ENCODE measurements around the gene GBA3. TPM values are rescaled to one million over a fixed set of nuclear protein-coding genes. Genes with fewer than 3 reads are reported as not detected.

Gene GBA3
- total and polyA plus RNA-seq, 2 experiments from 2014 or later = not detected

DNA sequence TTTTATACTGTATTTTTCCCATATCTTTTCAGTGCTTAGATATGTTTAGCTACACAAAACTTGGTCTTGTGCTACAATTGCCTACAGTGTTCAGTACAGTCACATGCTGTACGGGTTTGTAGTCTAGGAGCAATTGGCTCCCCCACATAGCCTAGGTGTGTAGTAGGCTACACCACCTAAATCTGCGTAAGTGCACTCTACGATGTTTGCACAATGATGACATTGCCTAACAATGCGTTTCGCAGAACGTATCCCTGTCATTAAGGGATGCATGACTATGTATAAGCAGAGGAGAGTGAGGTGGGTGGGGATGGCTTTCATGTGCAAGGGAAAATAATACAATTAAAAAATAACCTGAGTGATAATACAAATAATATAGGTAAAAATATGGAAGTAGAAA, 131.4 kb downstream of the GBA3 start:
- TF ChIP-seq, protein P1, sequence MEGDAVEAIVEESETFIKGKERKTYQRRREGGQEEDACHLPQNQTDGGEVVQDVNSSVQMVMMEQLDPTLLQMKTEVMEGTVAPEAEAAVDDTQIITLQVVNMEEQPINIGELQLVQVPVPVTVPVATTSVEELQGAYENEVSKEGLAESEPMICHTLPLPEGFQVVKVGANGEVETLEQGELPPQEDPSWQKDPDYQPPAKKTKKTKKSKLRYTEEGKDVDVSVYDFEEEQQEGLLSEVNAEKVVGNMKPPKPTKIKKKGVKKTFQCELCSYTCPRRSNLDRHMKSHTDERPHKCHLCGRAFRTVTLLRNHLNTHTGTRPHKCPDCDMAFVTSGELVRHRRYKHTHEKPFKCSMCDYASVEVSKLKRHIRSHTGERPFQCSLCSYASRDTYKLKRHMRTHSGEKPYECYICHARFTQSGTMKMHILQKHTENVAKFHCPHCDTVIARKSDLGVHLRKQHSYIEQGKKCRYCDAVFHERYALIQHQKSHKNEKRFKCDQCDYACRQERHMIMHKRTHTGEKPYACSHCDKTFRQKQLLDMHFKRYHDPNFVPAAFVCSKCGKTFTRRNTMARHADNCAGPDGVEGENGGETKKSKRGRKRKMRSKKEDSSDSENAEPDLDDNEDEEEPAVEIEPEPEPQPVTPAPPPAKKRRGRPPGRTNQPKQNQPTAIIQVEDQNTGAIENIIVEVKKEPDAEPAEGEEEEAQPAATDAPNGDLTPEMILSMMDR (IDR thresholded peaks at IDR 0.05; ENCODE audit: low read depth, low read length) = no peak
- H3K9me3 ChIP-seq (ENCODE audit: low read depth) = no peaks in the 10 kb centered on the region
- no peak for DNase-seq (ENCODE audit: low read depth in 1 of 2, low spot score in 1 of 2)
- no peaks in the 10 kb centered on the region for H3K27me3 ChIP-seq
- no peaks in the 10 kb centered on the region for H3K36me3 ChIP-seq
- H3K4me1 ChIP-seq (ENCODE audit: low read depth) = no peaks in the 10 kb centered on the region
- H3K4me3 ChIP-seq = no peak overlapping the region
- H3K27ac ChIP-seq = no peak overlapping the region

DNA sequence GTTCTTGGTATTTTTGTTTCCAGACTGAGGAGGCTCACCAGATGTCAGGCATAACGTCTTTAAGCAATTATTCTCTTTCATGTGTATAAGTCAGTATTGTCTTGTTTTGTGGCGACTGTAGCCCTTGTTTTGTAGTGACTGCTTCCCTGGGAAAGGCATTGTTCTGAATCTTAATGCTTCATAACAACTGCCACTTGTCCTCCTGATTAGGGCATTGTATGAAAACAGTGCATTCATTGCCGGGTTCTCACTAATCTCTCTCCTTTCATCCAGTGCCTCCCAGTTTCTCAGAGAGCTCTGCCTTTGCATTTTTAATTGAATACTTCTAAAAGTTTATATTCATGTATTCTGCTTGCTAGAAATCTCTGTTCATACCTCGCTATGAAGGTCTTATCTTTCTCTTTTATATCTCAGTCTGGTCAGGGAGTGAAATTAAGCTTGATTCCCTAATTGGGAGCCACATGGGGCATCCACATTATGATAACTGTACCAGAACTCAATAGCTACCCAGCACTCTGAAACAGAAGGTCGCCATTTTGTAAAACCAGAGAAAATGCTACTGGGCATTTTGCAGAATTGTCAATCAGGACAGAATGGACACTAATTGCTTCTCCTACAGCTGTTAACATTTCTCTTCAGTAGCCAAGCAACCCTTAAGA, 149.8 kb downstream of the GBA3 start:
- DNase-seq (ENCODE audit: low read depth in 1 of 2, low spot score in 1 of 2) = no peak
- H3K4me3 ChIP-seq = no peak overlapping the region
- TF ChIP-seq, protein P1 (IDR thresholded peaks at IDR 0.05; ENCODE audit: low read depth, low read length) = no peak
- H3K27me3 ChIP-seq = no peaks in the 10 kb centered on the region
- H3K27ac ChIP-seq = no peak overlapping the region
- H3K9me3 ChIP-seq (ENCODE audit: low read depth) = no peaks in the 10 kb centered on the region
- H3K36me3 ChIP-seq = no peaks in the 10 kb centered on the region
- no peaks in the 10 kb centered on the region for H3K4me1 ChIP-seq (ENCODE audit: low read depth)

DNA sequence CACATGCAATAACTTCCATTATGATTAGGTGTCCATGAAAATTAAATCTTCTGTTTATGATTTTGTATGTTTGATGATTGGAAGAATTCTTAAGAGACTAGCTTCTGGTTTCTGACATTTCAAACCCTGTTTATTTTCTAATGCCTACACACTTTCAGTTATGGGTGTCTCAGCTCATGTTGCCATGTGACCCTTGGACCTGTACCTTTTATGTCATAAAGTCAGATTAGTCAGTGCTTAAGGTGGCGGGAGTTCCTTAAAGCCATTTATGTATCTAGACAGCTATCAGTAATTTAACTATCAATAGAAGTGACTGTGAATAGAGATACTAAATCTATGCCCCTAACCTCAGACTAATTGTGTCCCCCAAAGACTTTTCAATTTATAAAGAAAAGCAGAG, 155.6 kb downstream of the GBA3 start:
- H3K27me3 ChIP-seq = no peaks in the 10 kb centered on the region
- no peaks in the 10 kb centered on the region for H3K36me3 ChIP-seq
- TF ChIP-seq, protein P1 (IDR thresholded peaks at IDR 0.05; ENCODE audit: low read depth, low read length) = no peak
- H3K4me3 ChIP-seq = no peak overlapping the region
- H3K4me1 ChIP-seq (ENCODE audit: low read depth) = no peaks in the 10 kb centered on the region
- no peaks in the 10 kb centered on the region for H3K9me3 ChIP-seq (ENCODE audit: low read depth)
- H3K27ac ChIP-seq = no peak overlapping the region
- no peak for DNase-seq (ENCODE audit: low read depth in 1 of 2, low spot score in 1 of 2)

DNA sequence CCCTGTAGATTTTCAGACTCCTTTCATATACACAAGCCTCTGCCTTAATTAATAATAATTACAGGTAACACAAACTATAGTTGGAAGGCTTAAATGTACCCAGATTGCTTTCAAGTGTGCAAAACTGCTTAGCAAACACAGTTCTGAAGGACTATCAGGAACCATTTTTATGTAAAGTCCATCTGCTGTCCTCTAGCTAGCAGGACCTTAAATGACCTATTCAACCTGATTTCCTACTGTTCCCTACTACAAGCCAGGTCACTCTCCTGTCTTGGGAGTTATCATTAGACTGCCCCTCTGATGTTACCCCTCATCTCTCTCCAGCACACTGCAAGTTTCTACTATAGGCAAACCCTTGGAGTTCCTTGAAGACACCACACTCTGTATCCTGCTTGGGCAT, 157.3 kb downstream of the GBA3 start:
- TF ChIP-seq, protein P1 (IDR thresholded peaks at IDR 0.05; ENCODE audit: low read depth, low read length) = no peak
- Histone ChIP-seq H3K27ac (no peak overlapping the region), H3K27me3 (no peaks in the 10 kb centered on the region), H3K4me1 (ENCODE audit: low read depth) (no peaks in the 10 kb centered on the region), H3K9me3 (ENCODE audit: low read depth) (no peaks in the 10 kb centered on the region), H3K4me3 (no peak overlapping the region), H3K36me3 (no peaks in the 10 kb centered on the region)
- DNase-seq (ENCODE audit: low read depth in 1 of 2, low spot score in 1 of 2) = no peak

DNA sequence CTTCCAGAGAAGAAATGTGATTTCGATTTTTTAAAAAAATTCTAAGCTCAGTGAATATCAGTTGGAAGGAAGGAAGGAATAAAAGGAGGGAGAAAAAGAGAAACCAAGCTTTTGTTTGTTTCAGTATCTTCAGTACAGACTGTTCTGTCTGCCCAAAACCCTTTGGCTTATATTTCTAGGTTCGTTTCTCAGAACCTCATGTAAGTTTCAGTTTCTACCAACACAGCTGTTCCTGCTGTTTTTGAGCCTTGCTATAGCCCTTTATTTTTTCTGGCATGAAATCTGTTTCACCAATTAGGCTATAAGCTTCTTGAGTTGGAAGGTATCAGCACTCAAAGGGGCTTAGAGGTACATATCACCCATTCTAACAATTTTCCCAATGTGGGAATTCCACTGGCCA, 157.9 kb downstream of the GBA3 start:
- H3K4me3 ChIP-seq = no peak overlapping the region
- DNase-seq (ENCODE audit: low read depth in 1 of 2, low spot score in 1 of 2) = no peak
- H3K36me3 ChIP-seq = no peaks in the 10 kb centered on the region
- no peaks in the 10 kb centered on the region for H3K4me1 ChIP-seq (ENCODE audit: low read depth)
- H3K27me3 ChIP-seq = no peaks in the 10 kb centered on the region
- H3K27ac ChIP-seq = no peak overlapping the region
- H3K9me3 ChIP-seq (ENCODE audit: low read depth) = no peaks in the 10 kb centered on the region
- TF ChIP-seq, protein P1 (IDR thresholded peaks at IDR 0.05; ENCODE audit: low read depth, low read length) = no peak

All from cardiac muscle cell (in vitro differentiated cells and primary cell).